Measurements from ENCODE around the gene PLS3.

Gene PLS3

GRCh38 chrX:115573185-115573584, 12.2 kb downstream of the PLS3 start:
- no peak for ATAC-seq

GRCh38 chrX:115576676-115577075, 15.7 kb downstream of the PLS3 start:
- ATAC-seq, result no peak

GRCh38 chrX:115579327-115579726, 18.4 kb downstream of the PLS3 start:
- ATAC-seq, result no peak

- no peak for ATAC-seq
Measured at GRCh38 chrX:115579786-115580294, 18.9 kb downstream of the PLS3 start.

- ATAC-seq, result no peak
Measured at GRCh38 chrX:115581759-115582615, 21.0 kb downstream of the PLS3 start.

GRCh38 chrX:115582616-115583495, 21.9 kb downstream of the PLS3 start:
- no peak for ATAC-seq

GRCh38 chrX:115583496-115584004, 22.6 kb downstream of the PLS3 start:
- ATAC-seq, result no peak

- no peak for ATAC-seq
Measured at GRCh38 chrX:115584696-115585095, 23.7 kb downstream of the PLS3 start.

GRCh38 chrX:115588179-115588578, 27.2 kb downstream of the PLS3 start:
- ATAC-seq, result no peak

- ATAC-seq, result no peak
Measured at GRCh38 chrX:115589419-115589818, 28.4 kb downstream of the PLS3 start.

GRCh38 chrX:115591420-115591819, 30.4 kb downstream of the PLS3 start:
- ATAC-seq, result no peak

GRCh38 chrX:115591856-115592842, 31.2 kb downstream of the PLS3 start:
- ATAC-seq, result no peak

GRCh38 chrX:115592997-115593734, 32.2 kb downstream of the PLS3 start:
- ATAC-seq, result no peak

- no peak for ATAC-seq
Measured at GRCh38 chrX:115595049-115595448, 34.1 kb downstream of the PLS3 start.

- ATAC-seq, result no peak
Measured at GRCh38 chrX:115598556-115598955, 37.6 kb downstream of the PLS3 start.

GRCh38 chrX:115602308-115602707, 41.3 kb downstream of the PLS3 start:
- no peak for ATAC-seq

- ATAC-seq, result no peak
Measured at GRCh38 chrX:115602729-115603389, 41.9 kb downstream of the PLS3 start.

- no peak for ATAC-seq
Measured at GRCh38 chrX:115603534-115604074, 42.6 kb downstream of the PLS3 start.

- ATAC-seq, result no peak
Measured at GRCh38 chrX:115606861-115607260, 45.9 kb downstream of the PLS3 start.

GRCh38 chrX:115609621-115610020, 48.6 kb downstream of the PLS3 start:
- ATAC-seq, result no peak

Data from activated CD4-positive, CD25-positive, alpha-beta regulatory T cell treated with anti-CD3 and anti-CD28 coated beads, Interleukin-2, amount 50 U/mL, for 24 hours (primary cell).